K562 (cell line): ENCODE data around the gene DCLK1. TPM values are rescaled to one million over a fixed set of nuclear protein-coding genes. Genes with fewer than 3 reads are reported as not detected.

Experiments
- ATAC-seq: fragments of 200-7000 bp; cut with Tn5 transposase; 3 replicates; pipeline ENCODE4 v1.9.1; 2020; ENCODE audit warnings: moderate library complexity
- BruUV-seq: library from RNA; stranded (reverse); fragments of 400-500 nt; replicated peaks from 2 replicates; lab custom pipeline; 2021; lab: Mats Ljungman, UMichigan
- CTCF ChIA-PET: fragments of 300-600 bp; formaldehyde crosslinking; extraction: SDS; loops from one replicate; lab custom pipeline; 2021; ENCODE audit warnings: low intra/inter-chr PET ratio; lab: Yijun Ruan, JAX
- POLR2A ChIA-PET: fragments of 300-600, 350-650 bp; sonication (Branson Sonifier 250); formaldehyde crosslinking; extraction: SDS; loops from one replicate; lab custom pipeline; 2021; ENCODE audit warnings: antibody characterized with exemption, inconsistent platforms; lab: Yijun Ruan, JAX
- DNase-seq, 4 experiments: peaks; one replicate each; pipeline versions ENCODE4 v3.0.0 to v3.0.0-alpha.2; 2011 to 2018; ENCODE audit warnings: low spot score in 3 of 4, mixed read lengths in 3 of 4; ENCODE audit errors: extremely low read depth in 1 of 4
- FAIRE-seq: peaks from 2 replicates; lab custom pipeline; 2011; peaks lifted over from hg19 to GRCh38; lab: Jason Lieb, UNC
- H2AFZ ChIP-seq: 2 replicates; pipeline ENCODE4 v1.6.0; 2011; ENCODE audit warnings: low read depth, low read length, control low read depth, inconsistent platforms
- H3K27ac ChIP-seq: fragments of 200-600 bp; 3 replicates; pipeline ENCODE4 v1.8.0; 2011; ENCODE audit warnings: low read depth, mild to moderate bottlenecking, control low read depth, inconsistent platforms, low read length, moderate library complexity, mixed read lengths; ENCODE audit errors: extremely low read depth
- H3K27me3 ChIP-seq, 2 experiments: fragments of 300-600 bp in 1 of 2; 2 replicates in 1 of 2; 3 replicates in 1 of 2; pipeline versions ENCODE4 v1.6.0 to v1.8.0; 2011; ENCODE audit warnings: inconsistent platforms in 2 of 2, low read length in 2 of 2, mild to moderate bottlenecking in 1 of 2, mixed read lengths in 1 of 2, moderate library complexity in 1 of 2; ENCODE audit not compliant: control insufficient read depth in 2 of 2, insufficient read depth in 2 of 2
- H3K36me3 ChIP-seq: fragments of 300-600 bp; 3 replicates; pipeline ENCODE4 v1.8.0; 2011; ENCODE audit warnings: mild to moderate bottlenecking, low read length, inconsistent platforms; ENCODE audit not compliant: control insufficient read depth, insufficient read depth
- H3K4me1 ChIP-seq, 2 experiments: fragments of 200-600 bp in 1 of 2; replicated peaks in 1 of 2; 2 replicates in 1 of 2; 3 replicates in 1 of 2; pipeline versions ENCODE4 v1.5.1 to v1.8.0; 2011; ENCODE audit warnings: inconsistent platforms in 2 of 2, low read length in 2 of 2, mild to moderate bottlenecking in 1 of 2, mixed read lengths in 1 of 2, moderate library complexity in 1 of 2; ENCODE audit not compliant: control insufficient read depth in 2 of 2, insufficient read depth in 2 of 2
- H3K4me2 ChIP-seq: 2 replicates; pipeline ENCODE4 v1.6.1; 2011; ENCODE audit warnings: low read length, control low read depth, inconsistent platforms, mixed read lengths; ENCODE audit not compliant: insufficient read depth
- H3K4me3 ChIP-seq: fragments of 200-600 bp; sonication (generic), shearing (Covaris generic); 2 replicates; pipeline ENCODE4 v1.5.1; 2016; ENCODE audit warnings: control low read depth, inconsistent platforms
- H3K79me2 ChIP-seq: fragments of 200-600 bp; 3 replicates; pipeline ENCODE4 v1.8.0; 2011; ENCODE audit warnings: low read length, inconsistent platforms; ENCODE audit not compliant: control insufficient read depth, insufficient read depth
- H3K9ac ChIP-seq, 2 experiments: 2 replicates each; pipeline versions ENCODE4 v1.6.0 to v1.6.1; 2011; ENCODE audit warnings: low read depth in 2 of 2, low read length in 2 of 2, control low read depth in 1 of 2, inconsistent platforms in 1 of 2, mild to moderate bottlenecking in 1 of 2, mixed read lengths in 1 of 2; ENCODE audit not compliant: insufficient read depth in 1 of 2
- H3K9me1 ChIP-seq: one replicate; pipeline ENCODE4 v1.6.0; 2011; ENCODE audit warnings: inconsistent platforms, mild to moderate bottlenecking, low read length, moderate library complexity; ENCODE audit not compliant: control insufficient read depth, insufficient read depth
- H3K9me3 ChIP-seq: replicated peaks from 2 replicates; pipeline ENCODE4 v1.5.1; 2011; ENCODE audit warnings: low read depth, low read length, inconsistent platforms; ENCODE audit not compliant: control insufficient read depth, insufficient read depth
- H4K20me1 ChIP-seq: replicated peaks from 2 replicates; pipeline ENCODE4 v1.6.1; 2011; ENCODE audit warnings: low read length, inconsistent platforms, mixed read lengths; ENCODE audit not compliant: control insufficient read depth, insufficient read depth
- CBFA2T2 ChIP-seq: fragments of 450-650 bp; conservative IDR thresholded peaks from 2 replicates; pipeline ENCODE4 v1.6.1; 2017; ENCODE audit warnings: mild to moderate bottlenecking
- CCNT2 ChIP-seq: IDR thresholded peaks from 2 replicates; pipeline ENCODE4 v1.6.1; 2011; ENCODE audit warnings: borderline replicate concordance, low read depth, mild to moderate bottlenecking, moderate library complexity, mixed read lengths, low read length; ENCODE audit not compliant: insufficient read length; ENCODE audit errors: extremely low read depth
- HMG20B ChIP-seq: fragments of 250-450 bp; sonication (Bioruptor Pico); IDR thresholded peaks from 2 replicates; pipeline ENCODE4 v1.5.0; 2021; ENCODE audit warnings: mild to moderate bottlenecking
- JUN ChIP-seq, 2 experiments: sonication (generic) in 1 of 2; formaldehyde crosslinking in 1 of 2; IDR thresholded peaks; 2 replicates each; pipeline versions ENCODE4 v1.6.1 to v1.8.0; 2012 to 2022; ENCODE audit warnings: borderline replicate concordance in 2 of 2, mild to moderate bottlenecking in 2 of 2, improper control_type of control experiment in 1 of 2, low read depth in 1 of 2, low read length in 1 of 2, missing genetic modification reagents in 1 of 2
- LEF1 ChIP-seq: fragments of 450-650 bp; IDR thresholded peaks from 2 replicates; pipeline ENCODE4 v1.6.1; 2016; ENCODE audit warnings: mild to moderate bottlenecking
- NR2C1 ChIP-seq, 2 experiments: fragments of 450-650 bp; IDR thresholded peaks; 2 replicates each; pipeline ENCODE4 v1.6.1; 2017; ENCODE audit warnings: mild to moderate bottlenecking in 2 of 2, antibody characterized with exemption in 1 of 2, inconsistent platforms in 1 of 2, missing compliant biosample characterization in 1 of 2, missing genetic modification characterization in 1 of 2
- ZBTB17 ChIP-seq: fragments of 450-650 bp; formaldehyde crosslinking; IDR thresholded peaks from 2 replicates; pipeline ENCODE4 v1.4.0; 2020; ENCODE audit warnings: mild to moderate bottlenecking
- ZC3H4 ChIP-seq: sonication (generic); formaldehyde crosslinking; IDR thresholded peaks from 2 replicates; pipeline ENCODE4 v1.9.0; 2021; ENCODE audit warnings: missing genetic modification reagents, borderline replicate concordance
- WGBS: fragments of 100-300 bp; shearing (Covaris generic); methylation state at CpG from one replicate; pipeline ENCODE4 v1.1.6; 2016; ENCODE audit warnings: low coverage, mixed read lengths; ENCODE audit not compliant: insufficient coverage; ENCODE audit errors: missing lambda C conversion rate; 5-methylcytosine and 5-hydroxymethylcytosine counted together
- in situ Hi-C: fragments of 300-500 bp; cut with MboI; formaldehyde crosslinking; loops from 4 replicates; pipeline ENCODE4 v1.15.0; 2018; ENCODE audit warnings: inconsistent platforms, mixed read lengths
- intact Hi-C: fragments of 100-400 bp; cut with micrococcal nuclease; formaldehyde crosslinking; loops from 2 replicates; pipeline ENCODE4 v1.14.2; 2022
- polyA plus RNA-seq, 8 experiments: library from polyadenylated mRNA; depleted of rRNA in 4 of 8; stranded (reverse) in 5 of 8; unstranded in 3 of 8; fragments of >200 nt; fragmentation: Nextera tagmentation in 2 of 8; fragmentation: Illumina TruSeq in 1 of 8; extraction: Ambion mirVana in 2 of 8; extraction: Trizol in 1 of 8; gene quantifications; 2 replicates each; pipeline versions ENCODE4 v1.2.1 to v1.2.3, GENCODE V29; 2011 to 2014; ENCODE audit warnings: inconsistent platforms in 1 of 8, missing spikeins in 1 of 8
- total RNA-seq, 7 experiments: library from RNA; depleted of rRNA in 6 of 7; stranded (reverse); fragments of >200 nt in 6 of 7; fragmentation: Illumina TruSeq in 2 of 7; extraction: Trizol in 2 of 7; gene quantifications; 2 replicates each; pipeline versions ENCODE4 v1.2.1 to v1.2.3, GENCODE V29; 2011 to 2021; ENCODE audit warnings: low replicate concordance in 1 of 7
- TF ChIP-seq, protein P1 (sequence below): IDR thresholded peaks from 3 replicates; pipeline ENCODE4 v1.6.1; 2011; ENCODE audit warnings: borderline replicate concordance, mild to moderate bottlenecking, moderate library complexity; ENCODE audit not compliant: insufficient read length; ENCODE audit errors: extremely low read depth

The DCLK1 gene
- total and polyA plus RNA-seq, 9 of the 15 experiments (the other 6 are each of a cell fraction or from before 2014, with no cell fraction given): 0.07 TPM; not detected in 8

DNA sequence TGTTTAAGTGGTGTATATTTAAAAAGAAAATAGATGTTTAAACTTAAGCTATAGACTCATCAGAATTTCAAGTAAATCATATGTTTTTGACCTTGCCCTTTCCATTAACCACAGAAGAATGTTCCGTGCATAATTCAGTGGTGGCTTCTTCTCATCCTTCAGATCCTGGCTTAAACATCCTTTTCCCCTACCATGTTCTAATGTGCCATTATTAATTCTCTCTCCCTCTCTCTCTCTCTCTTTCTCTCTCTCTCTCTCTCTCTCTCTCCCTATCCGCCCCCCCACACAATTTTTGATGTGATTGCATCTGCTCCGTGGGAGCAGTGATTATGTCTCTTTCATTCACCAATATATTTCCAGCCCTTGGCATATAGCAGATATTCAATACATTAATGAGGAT is 116.4 kb downstream of the DCLK1 start:
- intact Hi-C loops (no loop called here), in situ Hi-C loops (no loop called here)
- Histone ChIP-seq H3K9me1 (no peaks in the 10 kb centered on the region), H2AFZ (no peak overlapping the region), H3K36me3 (no peaks in the 10 kb centered on the region), H4K20me1 (no peaks in the 10 kb centered on the region), H3K9ac (no peak overlapping the region), H3K9me3 (no peaks in the 10 kb centered on the region)
- ATAC-seq (no peak), FAIRE-seq (no peak), DNase-seq (no peak)
- POLR2A ChIA-PET: interaction anchor here (0.7 kb wide), 1 partner anchor 16 kb away, joined by 3 read pairs; no protein-coding TSS in a partner anchor
- BruUV-seq: no TSS peak
- no peak for TF ChIP-seq ZBTB17 (CRISPR knock-in tag)
- no peak for TF ChIP-seq CBFA2T2
- TF ChIP-seq LEF1: no peak
- no peak for TF ChIP-seq CCNT2
- TF ChIP-seq, protein P1, sequence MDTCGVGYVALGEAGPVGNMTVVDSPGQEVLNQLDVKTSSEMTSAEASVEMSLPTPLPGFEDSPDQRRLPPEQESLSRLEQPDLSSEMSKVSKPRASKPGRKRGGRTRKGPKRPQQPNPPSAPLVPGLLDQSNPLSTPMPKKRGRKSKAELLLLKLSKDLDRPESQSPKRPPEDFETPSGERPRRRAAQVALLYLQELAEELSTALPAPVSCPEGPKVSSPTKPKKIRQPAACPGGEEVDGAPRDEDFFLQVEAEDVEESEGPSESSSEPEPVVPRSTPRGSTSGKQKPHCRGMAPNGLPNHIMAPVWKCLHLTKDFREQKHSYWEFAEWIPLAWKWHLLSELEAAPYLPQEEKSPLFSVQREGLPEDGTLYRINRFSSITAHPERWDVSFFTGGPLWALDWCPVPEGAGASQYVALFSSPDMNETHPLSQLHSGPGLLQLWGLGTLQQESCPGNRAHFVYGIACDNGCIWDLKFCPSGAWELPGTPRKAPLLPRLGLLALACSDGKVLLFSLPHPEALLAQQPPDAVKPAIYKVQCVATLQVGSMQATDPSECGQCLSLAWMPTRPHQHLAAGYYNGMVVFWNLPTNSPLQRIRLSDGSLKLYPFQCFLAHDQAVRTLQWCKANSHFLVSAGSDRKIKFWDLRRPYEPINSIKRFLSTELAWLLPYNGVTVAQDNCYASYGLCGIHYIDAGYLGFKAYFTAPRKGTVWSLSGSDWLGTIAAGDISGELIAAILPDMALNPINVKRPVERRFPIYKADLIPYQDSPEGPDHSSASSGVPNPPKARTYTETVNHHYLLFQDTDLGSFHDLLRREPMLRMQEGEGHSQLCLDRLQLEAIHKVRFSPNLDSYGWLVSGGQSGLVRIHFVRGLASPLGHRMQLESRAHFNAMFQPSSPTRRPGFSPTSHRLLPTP: no peak
- no peak for TF ChIP-seq NR2C1 (IDR thresholded peaks at IDR 0.05)
- TF ChIP-seq NR2C1 (tag; IDR thresholded peaks at IDR 0.05): no peak
- no peak for TF ChIP-seq ZC3H4 (CRISPR knock-in tag)
- no peak for TF ChIP-seq JUN (IDR thresholded peaks at IDR 0.05; ENCODE audit: borderline replicate concordance, low read depth, low read length)
- no peak for TF ChIP-seq JUN (CRISPR knock-in tag; IDR thresholded peaks at IDR 0.05; ENCODE audit: borderline replicate concordance)
- no peak for TF ChIP-seq HMG20B (CRISPR knock-in tag)
- TF ChIP-seq, all 486 proteins: peak for 0
- CTCF ChIA-PET: no interaction called here
- Histone ChIP-seq H3K79me2 (no peaks in the 10 kb centered on the region), H3K27ac (no peak overlapping the region), H3K4me1 (no peaks in the 10 kb centered on the region), H3K4me3 (no peak overlapping the region), H3K4me2 (no peak overlapping the region), H3K27me3 (no peaks in the 10 kb centered on the region)
- 0% methylated on average over 2 of the region's 3 CpGs for WGBS
